ENCODE measurements around the gene NUDT19. TPM values are rescaled to one million over a fixed set of nuclear protein-coding genes. Genes with fewer than 3 reads are reported as not detected.
A peak's percentile ranks its signal among the peaks of the same experiment; 100 is the strongest.

Gene NUDT19
- total and polyA plus RNA-seq, 9 of the 15 experiments (the other 6 are each of a cell fraction or from before 2014, with no cell fraction given): 9.6 to 38.6 (median 14.4) TPM

DNA sequence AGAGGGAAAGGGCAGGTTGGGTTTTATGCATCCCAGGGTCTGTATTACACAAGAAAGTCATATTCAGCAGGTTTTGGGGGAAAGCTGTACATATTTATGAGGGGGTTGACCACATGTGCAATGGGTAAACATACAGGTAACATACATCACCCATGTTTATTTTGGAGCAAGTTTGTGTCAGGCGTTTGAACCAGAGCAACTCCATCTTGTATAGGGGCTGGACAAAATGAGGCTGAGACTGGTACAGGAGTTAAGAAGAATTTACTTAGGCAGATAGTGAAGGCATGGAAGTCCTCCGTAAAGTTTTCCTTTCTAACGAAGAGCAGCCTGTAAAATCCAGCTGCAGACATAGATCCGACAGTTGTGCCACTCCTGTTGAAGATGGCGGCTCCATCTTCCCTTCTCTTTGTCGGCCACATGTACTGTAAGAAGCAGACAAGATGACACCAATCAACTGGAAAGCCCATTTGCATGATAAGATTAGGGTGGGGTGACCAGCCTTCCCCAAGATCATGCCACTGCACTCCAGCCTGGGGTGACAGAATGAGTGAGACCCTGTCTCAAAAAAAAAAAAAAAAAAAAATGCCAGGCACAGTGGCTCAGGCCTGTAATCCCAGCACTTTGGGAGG is 4.7 kb upstream of the NUDT19 start (continued):
- TF ChIP-seq, protein P1, sequence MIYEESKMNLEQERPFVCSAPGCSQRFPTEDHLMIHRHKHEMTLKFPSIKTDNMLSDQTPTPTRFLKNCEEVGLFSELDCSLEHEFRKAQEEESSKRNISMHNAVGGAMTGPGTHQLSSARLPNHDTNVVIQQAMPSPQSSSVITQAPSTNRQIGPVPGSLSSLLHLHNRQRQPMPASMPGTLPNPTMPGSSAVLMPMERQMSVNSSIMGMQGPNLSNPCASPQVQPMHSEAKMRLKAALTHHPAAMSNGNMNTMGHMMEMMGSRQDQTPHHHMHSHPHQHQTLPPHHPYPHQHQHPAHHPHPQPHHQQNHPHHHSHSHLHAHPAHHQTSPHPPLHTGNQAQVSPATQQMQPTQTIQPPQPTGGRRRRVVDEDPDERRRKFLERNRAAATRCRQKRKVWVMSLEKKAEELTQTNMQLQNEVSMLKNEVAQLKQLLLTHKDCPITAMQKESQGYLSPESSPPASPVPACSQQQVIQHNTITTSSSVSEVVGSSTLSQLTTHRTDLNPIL (CRISPR knock-in tag; IDR thresholded peaks at IDR 0.05): peak; percentile 83; the same call in 1 of the 2 replicates
- peak; percentile 70; the same call in 1 of the 2 replicates for TF ChIP-seq HEY1 (CRISPR knock-in tag; IDR thresholded peaks at IDR 0.05; ENCODE audit: borderline replicate concordance)
- TF ChIP-seq CBX2 (IDR thresholded peaks at IDR 0.05; ENCODE audit: insufficient read depth, low read length, poor library complexity, severe bottlenecking): no peak
- TF ChIP-seq ZNF75A (CRISPR knock-in tag; IDR thresholded peaks at IDR 0.05): peak; percentile 68; the same call in 1 of the 2 replicates
- no peak for TF ChIP-seq MCM3 (IDR thresholded peaks at IDR 0.05)
- no peak for TF ChIP-seq DPF2 (IDR thresholded peaks at IDR 0.05)
- TF ChIP-seq ZNF592 (IDR thresholded peaks at IDR 0.05): peak; percentile 99
- peak; percentile 97 for TF ChIP-seq SMAD4 (CRISPR knock-in tag; conservative IDR thresholded peaks at IDR 0.05)
- no peak for TF ChIP-seq POU5F1 (IDR thresholded peaks at IDR 0.05; ENCODE audit: borderline replicate concordance, low read depth, low read length, partially characterized antibody)
- TF ChIP-seq CXXC5 (CRISPR knock-in tag; IDR thresholded peaks at IDR 0.05): peak; percentile 88
- TF ChIP-seq TCFL5 (CRISPR knock-in tag; conservative IDR thresholded peaks at IDR 0.05): peak; percentile 80
- no peak for TF ChIP-seq MYC (IDR thresholded peaks at IDR 0.05; ENCODE audit: low read depth, low read length)
- TF ChIP-seq MYC (CRISPR knock-in tag; IDR thresholded peaks at IDR 0.05; ENCODE audit: borderline replicate concordance, low read depth): peak; percentile 86; the same call in 1 of the 2 replicates
- TF ChIP-seq CREB3 (tag; conservative IDR thresholded peaks at IDR 0.05; ENCODE audit: low read depth): peak; percentile 99
- TF ChIP-seq, protein P2, sequence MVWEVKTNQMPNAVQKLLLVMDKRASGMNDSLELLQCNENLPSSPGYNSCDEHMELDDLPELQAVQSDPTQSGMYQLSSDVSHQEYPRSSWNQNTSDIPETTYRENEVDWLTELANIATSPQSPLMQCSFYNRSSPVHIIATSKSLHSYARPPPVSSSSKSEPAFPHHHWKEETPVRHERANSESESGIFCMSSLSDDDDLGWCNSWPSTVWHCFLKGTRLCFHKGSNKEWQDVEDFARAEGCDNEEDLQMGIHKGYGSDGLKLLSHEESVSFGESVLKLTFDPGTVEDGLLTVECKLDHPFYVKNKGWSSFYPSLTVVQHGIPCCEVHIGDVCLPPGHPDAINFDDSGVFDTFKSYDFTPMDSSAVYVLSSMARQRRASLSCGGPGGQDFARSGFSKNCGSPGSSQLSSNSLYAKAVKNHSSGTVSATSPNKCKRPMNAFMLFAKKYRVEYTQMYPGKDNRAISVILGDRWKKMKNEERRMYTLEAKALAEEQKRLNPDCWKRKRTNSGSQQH (CRISPR knock-in tag; IDR thresholded peaks at IDR 0.05): 0 out of 2 replicates have a peak, but pooled peaks have one; percentile 44
- peak; percentile 95 for TF ChIP-seq ZNF311 (CRISPR knock-in tag; IDR thresholded peaks at IDR 0.05)
- no peak for TF ChIP-seq RBM39 (optimal IDR thresholded peaks at IDR 0.05; ENCODE audit: low read depth, low read length)
- no peak for TF ChIP-seq ZEB2 (IDR thresholded peaks at IDR 0.05)
- TF ChIP-seq, protein P3, sequence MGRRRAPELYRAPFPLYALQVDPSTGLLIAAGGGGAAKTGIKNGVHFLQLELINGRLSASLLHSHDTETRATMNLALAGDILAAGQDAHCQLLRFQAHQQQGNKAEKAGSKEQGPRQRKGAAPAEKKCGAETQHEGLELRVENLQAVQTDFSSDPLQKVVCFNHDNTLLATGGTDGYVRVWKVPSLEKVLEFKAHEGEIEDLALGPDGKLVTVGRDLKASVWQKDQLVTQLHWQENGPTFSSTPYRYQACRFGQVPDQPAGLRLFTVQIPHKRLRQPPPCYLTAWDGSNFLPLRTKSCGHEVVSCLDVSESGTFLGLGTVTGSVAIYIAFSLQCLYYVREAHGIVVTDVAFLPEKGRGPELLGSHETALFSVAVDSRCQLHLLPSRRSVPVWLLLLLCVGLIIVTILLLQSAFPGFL (CRISPR knock-in tag; IDR thresholded peaks at IDR 0.05): no peak
- no peak for TF ChIP-seq HDGF (IDR thresholded peaks at IDR 0.05)

Measured in K562 (cell line).